Neural progenitor cell (in vitro differentiated cells): ENCODE measurements around the gene TENT5A.

Experiments
- EZH2phosphoT487 ChIP-seq: fragments of 200-600 bp; sonication (generic); IDR thresholded peaks from 2 replicates; pipeline ENCODE4 v1.6.1; 2017; ENCODE audit warnings: antibody characterized with exemption
- TF ChIP-seq, protein P1 (sequence below): fragments of 200-600 bp; sonication (generic); IDR thresholded peaks from 2 replicates; pipeline ENCODE4 v1.5.1; 2017; ENCODE audit warnings: antibody characterized with exemption, mild to moderate bottlenecking

DNA sequence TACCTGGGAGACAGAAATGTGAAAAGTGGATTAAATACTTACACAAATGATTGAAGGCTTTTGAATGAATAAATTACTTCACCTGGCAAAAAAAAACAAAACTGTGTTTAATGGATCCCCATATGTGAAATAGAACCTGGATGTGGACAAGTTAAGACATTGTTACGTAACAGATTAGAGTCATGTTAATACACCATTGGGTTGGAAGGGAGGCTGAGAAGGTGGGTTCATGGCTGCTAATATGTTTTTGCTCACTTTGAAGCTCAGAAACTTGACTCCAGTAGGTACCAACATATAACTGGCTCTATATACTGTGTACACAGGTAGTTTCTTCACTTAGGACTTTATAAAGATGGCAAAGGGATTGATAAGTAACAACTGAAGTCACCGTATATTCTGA lies 21.4 kb upstream of the TENT5A start:
- TF ChIP-seq, protein P1, sequence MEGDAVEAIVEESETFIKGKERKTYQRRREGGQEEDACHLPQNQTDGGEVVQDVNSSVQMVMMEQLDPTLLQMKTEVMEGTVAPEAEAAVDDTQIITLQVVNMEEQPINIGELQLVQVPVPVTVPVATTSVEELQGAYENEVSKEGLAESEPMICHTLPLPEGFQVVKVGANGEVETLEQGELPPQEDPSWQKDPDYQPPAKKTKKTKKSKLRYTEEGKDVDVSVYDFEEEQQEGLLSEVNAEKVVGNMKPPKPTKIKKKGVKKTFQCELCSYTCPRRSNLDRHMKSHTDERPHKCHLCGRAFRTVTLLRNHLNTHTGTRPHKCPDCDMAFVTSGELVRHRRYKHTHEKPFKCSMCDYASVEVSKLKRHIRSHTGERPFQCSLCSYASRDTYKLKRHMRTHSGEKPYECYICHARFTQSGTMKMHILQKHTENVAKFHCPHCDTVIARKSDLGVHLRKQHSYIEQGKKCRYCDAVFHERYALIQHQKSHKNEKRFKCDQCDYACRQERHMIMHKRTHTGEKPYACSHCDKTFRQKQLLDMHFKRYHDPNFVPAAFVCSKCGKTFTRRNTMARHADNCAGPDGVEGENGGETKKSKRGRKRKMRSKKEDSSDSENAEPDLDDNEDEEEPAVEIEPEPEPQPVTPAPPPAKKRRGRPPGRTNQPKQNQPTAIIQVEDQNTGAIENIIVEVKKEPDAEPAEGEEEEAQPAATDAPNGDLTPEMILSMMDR: no peak
- no peak for TF ChIP-seq EZH2phosphoT487
